Measurements from ENCODE around the gene IL10. TPM values are rescaled to one million over a fixed set of nuclear protein-coding genes. Genes with fewer than 3 reads are reported as not detected.

The IL10 gene
- total RNA-seq, 1 donor from 2014 or later, result not detected

GRCh38 chr1:206803221-206803730 lies 31.0 kb upstream of the IL10 start:
- H4K20me1 ChIP-seq (ENCODE audit: low read depth), result no peaks in the 10 kb centered on the region

GRCh38 chr1:206802401-206802800 lies 30.1 kb upstream of the IL10 start:
- Histone ChIP-seq H3K36me3 (no peaks in the 10 kb centered on the region), H3K4me3 (no peak overlapping the region), H3K27ac (no peak overlapping the region), H3K79me2 (ENCODE audit: low read depth) (no peaks in the 10 kb centered on the region), H3K4me2 (no peak overlapping the region), H3K9me3 (ENCODE audit: low read depth) (no peaks in the 10 kb centered on the region), H4K20me1 (ENCODE audit: low read depth) (no peaks in the 10 kb centered on the region), H3K9ac (no peak overlapping the region), H3F3A (ENCODE audit: low read depth) (no peaks in the 10 kb centered on the region), H3K27me3 (peaks cover 6% of the 10 kb centered on the region), H3K4me1 (peaks cover 3% of the 10 kb centered on the region), H2AFZ (replicated peaks) (no peak overlapping the region)
- Mint-ChIP-seq H3K4me1 (peaks cover 2% of the 10 kb centered on the region), H3K4me3 (no peak overlapping the region), H3K36me3 (no peaks in the 10 kb centered on the region), H3K9me3 (no peaks in the 10 kb centered on the region), H3K27ac (no peak overlapping the region), H3K27me3 (ENCODE audit: insufficient read depth, low read depth) (no peaks in the 10 kb centered on the region)
- no peak for TF ChIP-seq CTCF (IDR thresholded peaks at IDR 0.05)
- no peak for TF ChIP-seq EZH2 (IDR thresholded peaks at IDR 0.05)
- no peak for TF ChIP-seq EZH2phosphoT487 (IDR thresholded peaks at IDR 0.05)
- DNase-seq (ENCODE audit: low spot score), result no peak

More at GRCh38 chr1:206803221-206803730, 31.0 kb upstream of the IL10 start:
- Histone ChIP-seq H3K9me3 (ENCODE audit: low read depth) (no peaks in the 10 kb centered on the region), H3K4me2 (no peak overlapping the region), H3K4me3 (no peak overlapping the region), H3K27me3 (peaks cover 6% of the 10 kb centered on the region), H3K27ac (no peak overlapping the region), H3K36me3 (no peaks in the 10 kb centered on the region), H3K9ac (no peak overlapping the region), H3F3A (ENCODE audit: low read depth) (no peaks in the 10 kb centered on the region), H2AFZ (replicated peaks) (peak overlapping the region; percentile 63), H3K4me1 (peaks cover 3% of the 10 kb centered on the region), H3K79me2 (ENCODE audit: low read depth) (no peaks in the 10 kb centered on the region)
- no peaks in the 10 kb centered on the region for H3K9me3 Mint-ChIP-seq
- peaks cover under 1% of the 10 kb centered on the region for H3K27me3 Mint-ChIP-seq (ENCODE audit: insufficient read depth, low read depth)
- TF ChIP-seq EZH2 (IDR thresholded peaks at IDR 0.05) (no peak), CTCF (IDR thresholded peaks at IDR 0.05) (no peak), EZH2phosphoT487 (IDR thresholded peaks at IDR 0.05) (no peak)
- H3K36me3 Mint-ChIP-seq, result no peaks in the 10 kb centered on the region
- peaks cover 2% of the 10 kb centered on the region for H3K4me1 Mint-ChIP-seq
- H3K27ac Mint-ChIP-seq, result no peak overlapping the region
- DNase-seq (ENCODE audit: low spot score), result no peak
- H3K4me3 Mint-ChIP-seq, result no peak overlapping the region

GRCh38 chr1:206801467-206801866 lies 29.2 kb upstream of the IL10 start:
- Histone ChIP-seq H3K79me2 (ENCODE audit: low read depth) (no peaks in the 10 kb centered on the region), H3K36me3 (no peaks in the 10 kb centered on the region), H3K9me3 (ENCODE audit: low read depth) (no peaks in the 10 kb centered on the region), H3K9ac (no peak overlapping the region), H3K27ac (no peak overlapping the region), H3K4me1 (peaks cover 3% of the 10 kb centered on the region), H4K20me1 (ENCODE audit: low read depth) (no peaks in the 10 kb centered on the region), H2AFZ (replicated peaks) (no peak overlapping the region), H3F3A (ENCODE audit: low read depth) (no peaks in the 10 kb centered on the region), H3K27me3 (peaks cover 6% of the 10 kb centered on the region), H3K4me3 (no peak overlapping the region), H3K4me2 (no peak overlapping the region)
- Mint-ChIP-seq H3K27me3 (ENCODE audit: insufficient read depth, low read depth) (no peaks in the 10 kb centered on the region), H3K4me1 (peaks cover 2% of the 10 kb centered on the region), H3K4me3 (no peak overlapping the region), H3K9me3 (no peaks in the 10 kb centered on the region), H3K27ac (no peak overlapping the region), H3K36me3 (no peaks in the 10 kb centered on the region)
- no peak for DNase-seq (ENCODE audit: low spot score)
- no peak for TF ChIP-seq EZH2phosphoT487 (IDR thresholded peaks at IDR 0.05)
- no peak for TF ChIP-seq EZH2 (IDR thresholded peaks at IDR 0.05)
- TF ChIP-seq CTCF (IDR thresholded peaks at IDR 0.05), result no peak

Measured in neural progenitor cell (in vitro differentiated cells).